HG03439 (cell line): Measurements from ENCODE around the gene CEP164.

Experiments
- ATAC-seq: cut with Tn5 transposase; IDR thresholded peaks from one replicate; pipeline ENCODE4 v1.9.1; 2021; ENCODE audit warnings: mild to moderate bottlenecking, moderate library complexity; ENCODE audit not compliant: unreplicated experiment

CEP164 gene

GRCh38 chr11:117417856-117418255 is 90.2 kb downstream of the CEP164 start:
- ATAC-seq, result no peak

- no peak for ATAC-seq
These were observed 91.3 kb downstream of the CEP164 start for GRCh38 chr11:117418737-117419481.

- no peak for ATAC-seq
These were observed 92.0 kb downstream of the CEP164 start for GRCh38 chr11:117419482-117420142.

GRCh38 chr11:117420143-117420485 is 92.5 kb downstream of the CEP164 start:
- no peak for ATAC-seq

- no peak for ATAC-seq
These were observed 92.9 kb downstream of the CEP164 start for GRCh38 chr11:117420598-117420997.

- no peak for ATAC-seq
These were observed 93.4 kb downstream of the CEP164 start for GRCh38 chr11:117421041-117421440.

GRCh38 chr11:117421476-117421875 is 93.8 kb downstream of the CEP164 start:
- no peak for ATAC-seq

- ATAC-seq, result no peak
These were observed 95.5 kb downstream of the CEP164 start for GRCh38 chr11:117423046-117423575.

- ATAC-seq, result no peak
These were observed 97.1 kb downstream of the CEP164 start for GRCh38 chr11:117424781-117425180.

- no peak for ATAC-seq
These were observed 98.1 kb downstream of the CEP164 start for GRCh38 chr11:117425679-117426296.

GRCh38 chr11:117426297-117426685 is 98.6 kb downstream of the CEP164 start:
- no peak for ATAC-seq

GRCh38 chr11:117426941-117427340 is 99.3 kb downstream of the CEP164 start:
- no peak for ATAC-seq

- ATAC-seq, result no peak
These were observed 99.8 kb downstream of the CEP164 start for GRCh38 chr11:117427356-117427874.

- ATAC-seq, result no peak
These were observed 100.7 kb downstream of the CEP164 start for GRCh38 chr11:117428186-117428855.

- no peak for ATAC-seq
These were observed 101.2 kb downstream of the CEP164 start for GRCh38 chr11:117428856-117429229.

GRCh38 chr11:117430293-117430955 is 102.8 kb downstream of the CEP164 start:
- no peak for ATAC-seq

- no peak for ATAC-seq
These were observed 103.8 kb downstream of the CEP164 start for GRCh38 chr11:117431436-117431835.

GRCh38 chr11:117433717-117434116 is 106.1 kb downstream of the CEP164 start:
- no peak for ATAC-seq

- ATAC-seq, result no peak
These were observed 106.8 kb downstream of the CEP164 start for GRCh38 chr11:117434481-117434880.

- ATAC-seq, result no peak
These were observed 107.7 kb downstream of the CEP164 start for GRCh38 chr11:117435326-117435725.
